Epithelial cell of proximal tubule (primary cell): ENCODE data around the gene SCN8A. TPM values are rescaled to one million over a fixed set of nuclear protein-coding genes. Genes with fewer than 3 reads are reported as not detected.
A peak's percentile ranks its signal among the peaks of the same experiment; 100 is the strongest.

Experiments used
- DNase-seq: peaks from one replicate; pipeline ENCODE4 v3.0.0-alpha.2; 2011; ENCODE audit warnings: low read depth
- H3K4me3 ChIP-seq: 2 replicates; pipeline ENCODE4 v1.5.1; 2011; ENCODE audit warnings: low read depth, mild to moderate bottlenecking, low read length
- CTCF ChIP-seq: conservative IDR thresholded peaks from 2 replicates; pipeline ENCODE4 v1.5.1; 2012; ENCODE audit warnings: low read depth, mild to moderate bottlenecking, low read length
- total RNA-seq: library from RNA; depleted of rRNA; stranded (reverse); fragments of >200 nt; gene quantifications from 2 replicates; pipeline ENCODE4 v1.2.3, GENCODE V29; 2015

The SCN8A gene
- total RNA-seq, 1 donor from 2014 or later, result 0.86 TPM

- DNase-seq, result no peak
- no peak for TF ChIP-seq CTCF
- no peak overlapping the region for H3K4me3 ChIP-seq
Measured at GRCh38 chr12:51821440-51822260, 230.6 kb downstream of the SCN8A start.

GRCh38 chr12:51822261-51822616, 231.2 kb downstream of the SCN8A start:
- no peak for DNase-seq
- H3K4me3 ChIP-seq, result no peak overlapping the region
- no peak for TF ChIP-seq CTCF

DNA sequence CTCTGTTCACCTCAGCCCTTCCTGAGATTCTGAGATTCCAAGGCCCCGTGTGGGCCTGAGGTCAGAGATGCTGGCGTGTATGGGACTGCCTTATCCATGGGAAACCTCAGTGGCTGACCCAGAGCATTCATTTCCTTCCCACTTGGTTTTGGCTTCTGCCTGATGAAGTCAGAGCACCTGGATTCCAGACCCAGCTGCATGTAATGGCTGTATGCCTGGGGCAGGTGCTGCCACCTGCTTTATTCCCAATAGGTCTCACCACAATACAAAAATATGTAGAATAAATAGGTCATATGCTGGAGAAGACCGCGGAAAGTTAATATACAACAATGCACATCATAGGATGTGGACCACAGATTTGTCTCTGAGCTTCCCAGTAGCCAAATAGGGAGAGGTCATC, 231.9 kb downstream of the SCN8A start:
- no peak for TF ChIP-seq CTCF
- H3K4me3 ChIP-seq, result no peak overlapping the region
- DNase-seq, result no peak

GRCh38 chr12:51823875-51824565, 233.0 kb downstream of the SCN8A start:
- no peak overlapping the region for H3K4me3 ChIP-seq
- peak; percentile 61 for TF ChIP-seq CTCF
- no peak for DNase-seq

- TF ChIP-seq CTCF, result no peak
- no peak for DNase-seq
Measured at GRCh38 chr12:51825216-51825615, 234.2 kb downstream of the SCN8A start.

DNA sequence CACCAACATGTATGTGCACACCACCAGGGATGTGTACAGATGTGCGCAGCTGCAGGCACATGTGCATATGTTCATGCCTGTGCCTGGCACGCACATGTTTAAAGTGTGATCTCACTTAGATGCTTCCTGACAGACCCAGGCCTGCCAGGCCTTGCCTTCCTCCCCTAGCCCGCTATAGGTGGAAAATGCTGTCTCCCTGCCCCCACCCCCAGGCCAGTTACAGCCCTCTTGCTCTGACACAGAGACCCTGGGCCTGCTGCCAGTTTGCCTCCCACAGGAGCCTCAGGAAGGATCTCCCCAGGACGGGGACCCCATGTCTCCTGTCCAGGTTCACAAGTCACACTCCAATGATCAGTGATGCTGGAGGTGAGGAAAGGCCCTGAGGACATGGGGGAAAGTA, 235.8 kb downstream of the SCN8A start:
- no peak for TF ChIP-seq CTCF
- H3K4me3 ChIP-seq, result no peak overlapping the region
- DNase-seq, result no peak

More at GRCh38 chr12:51825216-51825615, 234.2 kb downstream of the SCN8A start:
- no peak overlapping the region for H3K4me3 ChIP-seq
